NOMO-1 (cell line): Measurements from ENCODE around the gene PSIP1.
"Not testable (repeated sequence)": the region's sequence is repeated elsewhere in the genome, so short reads cannot be mapped to it uniquely, and the experiment has no call there.

Experiments used
- DNase-seq, 2 experiments: peaks; one replicate each; lab custom pipeline; 2025; ENCODE audit not compliant: unreplicated experiment in 2 of 2; lab: John Stamatoyannopoulos, UW

Gene PSIP1

DNA sequence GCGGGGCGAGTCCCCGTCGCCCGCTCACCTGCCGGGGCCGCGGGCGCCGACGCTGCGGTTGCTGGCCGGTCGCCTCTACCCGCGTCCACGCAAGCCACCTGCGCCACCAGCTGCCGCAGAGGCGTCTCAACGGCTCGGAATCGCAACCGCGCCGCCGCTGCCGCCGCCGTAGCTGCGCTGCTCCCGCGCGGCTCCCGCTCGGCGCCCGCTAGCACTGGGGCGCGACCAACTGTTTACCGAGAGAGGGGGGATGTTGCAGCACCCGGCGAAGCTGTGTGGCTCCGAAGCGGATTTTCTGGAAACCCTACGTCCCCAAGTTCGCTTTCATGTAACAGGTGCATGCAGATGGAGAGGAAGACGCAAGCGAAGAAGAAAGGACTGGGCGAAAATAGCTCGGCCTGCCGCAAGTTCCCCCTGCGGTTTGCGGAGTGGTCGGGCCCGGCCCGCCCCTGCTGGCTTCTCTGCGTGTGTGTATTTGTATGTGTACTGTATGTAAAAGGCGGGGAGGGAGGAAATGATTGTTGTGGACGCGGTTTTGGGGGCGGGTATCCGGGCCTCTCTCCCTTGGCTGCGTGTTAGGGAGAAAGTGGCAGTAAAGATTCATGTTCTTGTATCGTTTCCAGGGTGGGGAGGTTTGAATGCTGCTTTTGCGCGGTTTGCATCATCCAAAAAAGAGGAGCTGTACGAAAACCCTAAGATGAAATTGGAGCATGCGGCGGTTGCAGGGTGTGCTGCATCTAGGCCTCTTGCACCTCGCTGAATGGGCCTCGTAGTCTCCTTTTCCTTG, at the start of gene PSIP1:
PSIP1 (minus strand) TSS at position 182 of the 787 bp plus-strand sequence. CDS start 782 bp downstream, outside the sequence.
- peak; percentile 58 to 70 for DNase-seq

DNA sequence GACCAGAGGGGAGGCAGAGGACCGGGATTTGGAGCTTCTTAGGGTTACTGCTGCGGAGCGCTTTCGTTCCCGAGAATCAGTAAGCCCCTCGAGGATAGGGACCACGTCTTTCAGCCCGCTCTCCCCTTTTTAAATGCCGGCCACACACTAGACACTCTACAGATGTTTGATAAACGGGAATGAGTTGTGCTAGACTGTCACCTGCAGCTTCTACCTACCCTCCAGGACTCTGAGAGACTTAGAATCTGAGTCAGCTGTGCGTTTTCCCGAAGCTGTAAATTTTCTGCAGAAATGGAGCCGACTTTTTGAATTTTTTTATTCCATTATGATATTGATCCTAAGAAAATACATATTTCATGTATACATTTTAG, 42.7 kb upstream of the PSIP1 start:
- no peak for DNase-seq

DNA sequence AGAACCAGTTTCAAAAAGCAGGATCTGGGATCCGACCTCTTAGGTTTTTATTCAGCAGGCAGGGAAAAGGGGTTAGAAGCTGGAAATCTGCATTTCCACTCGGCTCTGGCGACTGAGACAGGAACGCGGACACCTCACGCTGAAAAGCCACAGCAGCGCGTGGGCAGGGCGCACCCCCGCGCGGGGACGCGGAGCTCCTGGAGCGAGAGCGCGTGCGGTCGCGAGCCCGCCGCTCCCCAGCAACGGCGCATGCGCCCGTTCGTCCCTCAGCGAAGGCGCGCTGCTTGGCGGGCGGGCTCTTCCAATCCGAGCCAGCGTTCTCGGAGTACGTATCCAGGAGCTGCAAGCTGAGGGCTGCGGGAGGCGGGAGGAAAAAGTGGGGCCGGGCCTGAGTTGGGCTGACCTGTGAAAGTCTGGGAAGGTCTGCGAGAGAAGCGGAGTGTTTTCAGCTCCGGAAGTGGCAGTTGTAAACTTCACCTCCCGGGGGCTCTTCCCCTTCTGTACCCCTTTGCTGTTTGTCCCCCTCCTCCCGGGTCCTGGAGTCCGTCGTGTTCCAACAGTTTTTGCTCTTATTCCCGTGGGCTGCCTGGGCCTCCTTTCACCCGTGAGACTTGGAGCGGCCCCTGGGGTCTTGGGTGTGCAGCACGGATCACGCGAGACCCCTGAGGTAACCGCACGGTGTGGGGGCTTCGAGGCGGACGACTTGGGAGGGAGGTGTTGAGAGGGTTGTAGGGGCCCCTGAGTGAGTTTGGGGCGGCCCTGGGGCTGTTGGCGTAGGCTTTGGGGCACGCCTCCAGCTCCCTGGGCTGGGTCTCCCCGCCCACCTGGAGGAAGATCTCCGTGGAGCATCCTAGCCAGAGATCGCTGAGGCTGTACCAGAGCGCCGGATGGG, 42.1 kb upstream of the PSIP1 start, which contains the start of gene CCDC171:
CCDC171 (plus strand) TSS at position 408 of the 892 bp plus-strand sequence. CDS start 11,046 bp downstream, outside the sequence.
- peak; percentile 77 to 83 for DNase-seq

DNA sequence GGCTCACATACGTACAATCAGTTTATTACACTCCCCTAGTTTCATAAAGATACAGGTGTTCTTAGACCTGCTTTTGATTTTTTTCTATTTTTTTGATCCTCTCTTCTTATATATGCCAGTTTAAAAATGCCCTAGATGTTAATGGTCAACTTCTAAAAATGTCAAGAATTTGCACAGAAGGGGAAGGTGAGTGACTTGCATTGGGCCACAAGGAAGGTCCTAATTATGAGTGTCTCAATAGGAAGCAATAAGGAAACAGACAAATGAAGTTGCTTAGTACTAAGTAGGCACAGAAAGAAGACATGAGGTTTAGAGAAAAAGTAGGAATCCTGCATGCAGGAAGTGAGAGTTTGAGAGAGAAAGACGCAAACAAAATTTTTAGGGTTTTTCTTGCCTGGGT, 38.8 kb upstream of the PSIP1 start:
- DNase-seq = peak; percentile 10 to 57

DNA sequence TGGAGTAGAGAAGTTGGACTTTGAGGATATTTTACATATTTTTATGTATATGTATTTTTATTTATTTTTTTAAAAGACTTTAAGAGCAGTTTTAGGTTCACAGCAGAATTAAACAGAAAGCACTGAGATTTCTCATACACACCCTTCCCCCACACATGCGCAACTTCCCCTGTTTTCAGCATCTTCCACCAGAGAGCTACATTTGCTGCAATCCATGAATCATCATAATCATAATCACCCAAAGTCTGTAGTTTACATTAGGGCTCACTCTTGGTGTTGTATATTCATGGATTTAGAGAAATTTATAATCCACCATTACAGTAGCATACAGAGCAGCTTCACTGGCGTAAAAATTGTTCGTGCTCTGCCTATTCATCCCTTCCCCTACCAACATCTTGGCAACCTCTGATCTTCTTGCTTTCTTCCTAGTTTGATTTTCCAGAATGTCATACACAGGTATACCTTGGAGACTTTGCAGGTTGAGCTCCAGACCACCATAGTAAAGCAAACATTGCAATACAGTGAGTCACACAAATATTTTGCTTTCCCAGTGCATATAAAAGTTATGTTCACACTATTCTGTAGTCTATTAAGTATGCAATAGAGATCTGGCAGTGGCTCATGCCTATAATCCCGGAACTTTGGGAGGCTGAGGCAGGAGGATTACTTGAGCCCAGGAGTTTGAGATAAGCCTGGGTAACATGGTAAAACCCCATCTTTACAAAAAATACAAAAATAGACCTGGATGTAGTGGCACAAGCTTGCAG, 32.5 kb upstream of the PSIP1 start:
- DNase-seq = peak; percentile 54 to 57

DNA sequence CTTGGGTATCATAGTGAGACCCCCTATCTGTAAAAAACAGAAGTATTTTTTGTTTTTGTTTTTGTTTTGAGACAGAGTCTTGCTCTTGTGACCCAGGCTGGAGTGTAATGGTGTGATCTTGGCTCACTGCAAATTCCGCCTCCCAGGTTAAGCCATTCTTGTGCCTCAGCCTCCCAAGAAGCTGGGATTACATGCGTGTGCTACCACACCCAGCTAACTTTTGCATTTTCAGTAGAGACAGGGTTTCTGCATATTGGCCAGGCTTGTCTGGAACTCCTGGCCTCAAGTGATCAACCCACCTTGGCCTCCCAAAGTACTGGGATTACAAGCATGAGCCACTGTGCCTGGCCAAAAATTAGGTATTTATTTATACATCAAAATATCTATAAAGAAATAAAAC, 31.9 kb upstream of the PSIP1 start:
- DNase-seq = no peak

DNA sequence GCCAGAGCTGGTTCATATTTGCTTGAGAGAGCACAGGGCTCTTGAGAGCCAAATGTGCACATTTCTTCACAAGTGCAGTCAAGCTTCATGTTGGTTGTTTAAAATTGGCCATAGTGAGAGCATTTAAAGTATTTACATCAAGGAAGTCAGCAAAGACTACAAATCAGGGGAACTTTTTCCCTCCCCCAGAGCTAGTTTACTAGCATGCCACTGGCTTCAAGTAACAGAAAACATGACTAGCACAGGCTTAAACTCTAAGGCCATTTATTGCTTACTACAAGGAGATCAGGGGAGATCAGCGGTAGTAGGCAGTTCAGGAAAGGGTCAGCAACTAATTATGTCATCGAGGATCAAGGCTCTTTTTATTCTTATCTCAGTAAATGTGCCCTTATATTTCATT, 31.1 kb upstream of the PSIP1 start:
- no peak for DNase-seq

DNA sequence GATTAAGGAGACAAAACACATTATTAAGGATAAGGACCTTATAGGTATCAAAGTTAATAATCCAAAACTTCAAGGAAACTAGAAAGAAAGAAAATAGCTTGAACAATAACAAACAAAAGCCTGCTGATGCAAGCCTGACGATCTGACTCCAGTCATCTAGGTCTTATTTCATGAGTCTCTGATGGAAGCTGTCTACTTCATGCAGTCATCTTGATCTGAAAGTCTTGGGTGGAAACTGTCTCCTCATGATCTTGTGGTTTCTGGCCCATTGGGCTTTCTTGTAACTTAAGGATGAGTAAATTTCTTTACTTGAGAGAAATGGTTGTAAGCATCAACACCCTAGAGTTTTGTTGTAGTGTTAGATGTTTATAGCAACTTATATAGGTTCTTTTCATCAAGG, 20.6 kb upstream of the PSIP1 start:
- no peak for DNase-seq

DNA sequence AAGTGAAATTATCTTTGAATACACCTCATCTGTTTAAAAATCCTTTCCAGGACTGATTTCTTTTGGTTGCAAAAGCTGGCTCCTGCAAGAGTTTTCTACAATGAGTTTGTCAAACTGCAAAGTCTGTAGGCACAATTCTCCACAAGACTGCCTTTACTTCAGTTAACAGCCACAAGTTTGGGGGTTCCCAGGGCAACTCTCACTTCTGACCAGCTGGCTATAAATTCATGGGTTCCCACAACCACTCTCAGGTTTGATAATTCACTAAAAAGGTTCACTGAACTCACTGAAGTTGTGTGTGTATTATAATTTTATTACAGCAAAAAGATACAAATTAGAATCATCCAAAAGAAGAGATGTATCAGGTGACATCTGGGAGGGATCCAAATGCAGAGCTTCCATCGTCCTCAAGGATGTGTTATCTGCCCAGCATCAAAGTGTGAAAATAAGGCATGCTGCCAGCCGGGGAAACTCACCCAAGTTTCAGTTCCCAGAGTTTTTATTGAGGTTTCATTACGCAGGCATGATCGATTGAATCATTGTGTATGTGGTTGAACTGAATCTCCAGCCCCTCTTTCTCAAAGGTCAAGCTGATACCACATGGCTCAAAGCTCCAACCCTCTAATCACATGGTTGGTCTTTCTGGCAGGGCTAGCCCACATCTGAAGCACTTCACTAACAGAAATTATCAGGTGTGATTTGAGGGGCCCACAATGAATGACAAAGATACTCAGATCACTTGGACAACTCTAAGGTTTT, 19.0 kb upstream of the PSIP1 start:
- DNase-seq = no peak

DNA sequence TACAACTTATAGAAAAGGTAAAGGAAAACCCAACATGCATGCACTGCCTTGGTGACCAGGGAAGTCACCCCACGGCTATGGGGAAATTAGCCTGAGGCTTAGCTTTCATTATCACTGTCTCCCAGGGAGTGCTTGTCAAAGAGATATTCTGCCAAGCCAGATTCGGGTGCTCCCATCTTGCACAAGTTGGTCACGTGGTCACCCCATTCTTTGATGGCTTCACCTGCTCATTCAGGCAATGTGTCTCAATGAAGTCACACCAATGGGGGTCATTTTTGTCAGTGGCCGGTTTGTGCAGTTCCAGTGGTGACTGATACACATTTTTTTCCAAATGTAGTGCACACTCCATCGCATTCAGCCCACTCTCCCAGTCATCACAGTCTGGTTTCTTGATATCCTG, 16.3 kb upstream of the PSIP1 start:
- DNase-seq = not testable (repeated sequence)

DNA sequence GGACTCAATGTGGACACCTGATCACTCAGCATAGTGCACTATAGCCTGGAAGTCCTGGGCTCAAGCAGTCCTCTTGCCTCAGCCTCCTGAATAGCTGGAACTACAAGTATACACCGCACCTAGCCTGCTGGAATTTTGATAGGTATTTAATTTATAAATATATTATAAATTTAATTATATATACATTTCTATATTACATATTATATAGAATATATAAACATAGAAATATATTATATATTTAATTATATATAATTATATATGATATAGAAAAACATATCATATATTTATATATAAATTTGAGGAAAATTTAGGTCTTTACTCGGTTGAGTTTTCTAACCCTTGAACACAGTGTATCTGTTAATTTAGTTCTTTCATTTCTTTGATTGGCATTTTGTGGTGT, 15.2 kb upstream of the PSIP1 start:
- DNase-seq = no peak

DNA sequence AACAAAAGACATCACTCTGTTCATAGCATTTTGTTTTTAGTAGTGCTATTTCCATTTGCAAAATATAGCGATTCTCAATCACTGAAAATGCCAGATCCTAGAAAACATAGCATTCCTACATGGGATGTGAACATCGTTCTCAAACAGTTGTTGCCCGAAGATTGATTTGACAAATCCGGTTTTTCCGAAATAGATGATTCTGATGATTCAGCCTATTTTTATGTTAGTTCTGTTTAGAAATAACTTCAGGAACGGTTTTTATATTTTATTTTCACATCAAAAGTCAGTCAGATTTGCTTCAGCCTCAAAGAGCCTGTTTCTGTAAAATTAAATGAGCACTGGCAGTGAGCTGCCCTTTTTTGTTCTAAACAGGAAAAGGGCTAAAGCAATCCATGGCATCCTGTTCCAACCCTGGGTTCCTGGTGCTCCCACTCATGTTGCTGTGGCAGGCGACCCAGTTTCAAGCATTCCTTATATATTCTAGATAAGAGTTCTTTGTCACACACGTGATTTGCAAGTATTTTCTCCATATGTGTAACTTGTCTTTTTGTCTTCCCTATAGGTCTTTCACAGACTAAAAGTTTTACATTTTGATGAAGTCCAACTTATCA, 14.2 kb upstream of the PSIP1 start:
- no peak for DNase-seq

DNA sequence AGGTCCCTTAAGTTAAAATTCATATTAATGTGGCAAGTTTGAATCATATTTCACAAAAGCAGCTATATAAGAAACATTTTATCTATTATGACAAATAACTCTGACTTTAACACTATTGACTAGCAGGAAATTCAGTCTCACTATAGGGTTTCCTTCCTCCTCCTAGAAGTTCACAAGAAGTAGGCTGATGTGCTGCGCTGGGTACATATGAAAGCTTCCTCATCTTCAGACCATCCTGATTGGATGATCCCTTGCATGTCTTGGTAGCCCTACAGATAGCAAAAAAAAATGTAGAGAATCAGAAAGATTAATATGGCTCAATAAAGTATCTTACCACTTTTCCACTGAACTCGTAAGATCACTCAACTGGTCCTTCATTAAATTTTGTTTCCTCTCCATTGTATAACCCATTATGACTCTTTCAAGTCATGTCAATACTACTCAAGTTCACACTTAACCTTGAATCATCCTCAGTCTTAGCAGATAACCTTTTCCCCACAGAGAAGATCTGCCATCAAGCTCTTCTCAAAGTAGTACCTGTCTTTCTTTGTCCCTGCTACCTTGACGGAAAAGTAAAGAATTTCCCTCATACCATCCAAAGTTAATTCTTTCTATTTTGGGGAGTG, 11.5 kb upstream of the PSIP1 start:
- no peak for DNase-seq

DNA sequence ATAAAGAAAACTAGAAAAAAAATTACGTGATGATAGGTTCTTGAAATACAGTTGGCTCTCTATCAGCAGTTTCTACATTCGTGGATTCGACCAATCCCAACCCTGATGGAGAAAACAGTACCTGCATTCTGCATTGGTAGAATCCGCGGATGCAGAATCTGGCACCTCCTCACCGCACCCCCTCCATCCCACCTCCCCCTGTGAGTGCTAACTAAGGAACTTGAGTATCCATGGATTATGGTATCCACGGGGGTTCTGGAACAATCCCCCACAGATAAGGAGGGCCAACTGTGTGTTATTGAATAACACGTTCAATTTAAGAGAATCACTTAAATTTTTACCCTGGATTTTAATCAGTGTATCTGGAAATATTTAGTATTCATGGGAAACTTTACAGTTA, 10.5 kb upstream of the PSIP1 start:
- no peak for DNase-seq

DNA sequence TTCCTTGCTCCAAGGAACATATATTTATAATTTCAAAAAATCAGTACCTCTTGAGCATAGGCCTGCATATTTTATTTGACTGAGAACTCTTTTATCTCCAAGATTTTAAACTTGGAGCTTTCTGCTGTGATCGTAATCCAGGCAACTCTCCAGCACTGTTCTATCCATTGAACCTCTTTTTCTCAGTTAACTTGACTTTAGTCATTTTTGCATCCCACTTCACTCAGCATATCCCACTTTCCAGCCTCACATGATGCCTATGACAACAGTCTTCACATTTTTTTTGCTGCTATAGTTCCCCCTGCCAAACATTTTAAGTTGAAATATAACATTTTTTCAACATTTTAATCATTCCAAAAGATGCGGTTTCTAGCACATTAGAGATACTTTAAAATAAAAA, 9.1 kb upstream of the PSIP1 start:
- DNase-seq = no peak

DNA sequence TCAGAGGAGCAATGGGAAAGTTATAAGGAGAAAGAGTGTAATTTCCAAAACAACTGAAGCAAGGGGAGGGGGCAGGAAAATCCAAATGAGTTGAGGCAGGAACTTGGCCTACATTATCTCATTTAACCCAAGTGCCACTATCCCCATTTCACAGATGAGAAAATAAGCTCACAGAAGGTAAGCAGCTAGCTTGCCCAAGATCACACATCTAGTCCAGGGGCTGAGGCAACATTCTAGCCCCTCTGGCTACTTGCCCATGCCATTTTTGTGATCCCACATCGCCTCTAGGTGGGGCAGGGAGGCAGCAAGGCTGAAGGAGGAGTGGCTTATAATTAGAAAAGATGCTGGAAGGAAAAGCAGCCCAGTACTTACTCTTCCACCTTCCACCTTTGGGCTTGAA, 2.6 kb upstream of the PSIP1 start:
- no peak for DNase-seq

DNA sequence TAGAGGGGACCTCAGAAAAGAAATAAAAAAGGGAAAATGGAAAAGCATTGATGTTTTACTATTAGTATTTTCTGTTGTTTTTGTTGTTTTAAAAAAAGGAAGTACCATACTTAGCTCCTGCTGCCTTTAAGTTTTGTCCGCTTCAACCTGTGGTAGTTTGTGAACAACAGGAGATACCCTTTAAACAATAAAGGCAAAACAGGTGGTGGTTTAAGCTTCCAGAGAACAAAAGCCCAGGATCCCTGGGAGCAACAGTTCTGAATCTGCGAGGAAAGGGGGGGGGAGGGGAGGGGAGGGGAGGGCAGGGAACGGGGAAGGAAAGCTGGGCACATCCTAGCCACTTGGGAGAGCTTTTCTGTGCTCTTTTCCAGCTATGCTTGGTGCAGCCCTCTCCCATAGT, 2.1 kb upstream of the PSIP1 start:
- DNase-seq = peak in 1 of 2 experiments; percentile 25

DNA sequence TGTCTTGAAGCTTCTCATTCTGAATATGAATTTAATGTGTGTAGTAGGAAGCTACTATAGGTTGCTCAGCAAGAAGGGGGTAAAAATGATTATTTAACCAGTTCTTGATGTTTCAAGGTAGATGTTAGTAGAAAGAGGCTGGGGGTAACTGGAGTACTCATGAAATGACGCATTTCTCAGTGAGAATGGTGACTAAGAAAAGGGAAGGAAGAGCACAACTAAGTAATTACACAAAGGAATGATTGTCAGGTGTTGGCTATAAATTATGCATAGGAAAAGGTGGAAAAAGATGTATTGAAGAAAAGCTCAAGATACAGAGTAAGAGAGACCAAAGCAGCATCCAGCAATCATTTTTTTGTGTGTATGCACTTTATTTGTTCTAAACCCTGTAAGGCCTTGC, 1.4 kb upstream of the PSIP1 start:
- DNase-seq = peak in 1 of 2 experiments; percentile 6
